HCEC 1CT (cell line): Measurements from ENCODE around the gene PDE4D.

Experiments
- DNase-seq: peaks from one replicate; pipeline ENCODE4 v3.0.0-alpha.2; 2017

The PDE4D gene

GRCh38 chr5:59125011-59125961, 768.2 kb downstream of the PDE4D start:
- no peak for DNase-seq

- no peak for DNase-seq
Observed at GRCh38 chr5:59123595-59124561, 769.6 kb downstream of the PDE4D start.

GRCh38 chr5:59119480-59119879, 774.0 kb downstream of the PDE4D start:
- DNase-seq: no peak

GRCh38 chr5:59117320-59117719, 776.2 kb downstream of the PDE4D start:
- DNase-seq: no peak

GRCh38 chr5:59116231-59116865, 777.2 kb downstream of the PDE4D start:
- no peak for DNase-seq

GRCh38 chr5:59115345-59115744, 778.2 kb downstream of the PDE4D start:
- DNase-seq: peak; percentile 56

- no peak for DNase-seq
Observed at GRCh38 chr5:59109383-59109782, 784.1 kb downstream of the PDE4D start.

- no peak for DNase-seq
Observed at GRCh38 chr5:59107692-59108091, 785.8 kb downstream of the PDE4D start.

- DNase-seq: no peak
Observed at GRCh38 chr5:59104400-59105127, 789.0 kb downstream of the PDE4D start.

- no peak for DNase-seq
Observed at GRCh38 chr5:59103303-59103702, 790.2 kb downstream of the PDE4D start.

GRCh38 chr5:59102437-59102836, 791.1 kb downstream of the PDE4D start:
- DNase-seq: no peak

- DNase-seq: no peak
Observed at GRCh38 chr5:59100875-59101274, 792.7 kb downstream of the PDE4D start.

GRCh38 chr5:59099995-59100345, 793.6 kb downstream of the PDE4D start:
- no peak for DNase-seq

GRCh38 chr5:59099270-59099994, 794.1 kb downstream of the PDE4D start:
- peak; percentile 93 for DNase-seq

GRCh38 chr5:59098743-59099142, 794.8 kb downstream of the PDE4D start:
- DNase-seq: no peak

- DNase-seq: no peak
Observed at GRCh38 chr5:59097712-59098111, 795.8 kb downstream of the PDE4D start.

GRCh38 chr5:59097116-59097515, 796.4 kb downstream of the PDE4D start:
- DNase-seq: peak; percentile 72

- DNase-seq: peak; percentile 48
Observed at GRCh38 chr5:59095480-59095879, 798.0 kb downstream of the PDE4D start.

GRCh38 chr5:59094864-59095263, 798.7 kb downstream of the PDE4D start:
- peak; percentile 13 for DNase-seq

GRCh38 chr5:59093329-59093728, 800.2 kb downstream of the PDE4D start:
- DNase-seq: peak; percentile 45

GRCh38 chr5:59092758-59093157, 800.8 kb downstream of the PDE4D start:
- no peak for DNase-seq

GRCh38 chr5:59091965-59092364, 801.6 kb downstream of the PDE4D start:
- peak; percentile 54 for DNase-seq
